Smooth muscle cell of the brain vasculature (primary cell): ENCODE results near the gene ROBO1.
"Not testable (repeated sequence)": the region's sequence is repeated elsewhere in the genome, so short reads cannot be mapped to it uniquely, and the experiment has no call there.

Experiments
- DNase-seq: peaks from one replicate; pipeline ENCODE4 v3.0.0-alpha.2; 2012; ENCODE audit warnings: low read depth, low spot score

ROBO1 gene

GRCh38 chr3:79314544-79314943 is 453.3 kb downstream of the ROBO1 start:
- no peak for DNase-seq

- no peak for DNase-seq
Observed at GRCh38 chr3:79310016-79310415, 457.8 kb downstream of the ROBO1 start.

GRCh38 chr3:79306934-79307570 is 460.7 kb downstream of the ROBO1 start:
- DNase-seq, result no peak

- DNase-seq, result not testable (repeated sequence)
Observed at GRCh38 chr3:79299949-79300635, 467.7 kb downstream of the ROBO1 start.

- peak; percentile 77 for DNase-seq
Observed at GRCh38 chr3:79297245-79297960, 470.4 kb downstream of the ROBO1 start.

- no peak for DNase-seq
Observed at GRCh38 chr3:79286882-79287281, 480.9 kb downstream of the ROBO1 start.

- DNase-seq, result no peak
Observed at GRCh38 chr3:79285871-79286270, 481.9 kb downstream of the ROBO1 start.

GRCh38 chr3:79285380-79285779 is 482.4 kb downstream of the ROBO1 start:
- no peak for DNase-seq

GRCh38 chr3:79284781-79285180 is 483.0 kb downstream of the ROBO1 start:
- DNase-seq, result no peak

- DNase-seq, result no peak
Observed at GRCh38 chr3:79278681-79279080, 489.1 kb downstream of the ROBO1 start.

GRCh38 chr3:79268422-79268821 is 499.4 kb downstream of the ROBO1 start:
- DNase-seq, result no peak

GRCh38 chr3:79264892-79265291 is 502.9 kb downstream of the ROBO1 start:
- no peak for DNase-seq

- DNase-seq, result no peak
Observed at GRCh38 chr3:79263423-79263822, 504.4 kb downstream of the ROBO1 start.

- no peak for DNase-seq
Observed at GRCh38 chr3:79258479-79258878, 509.3 kb downstream of the ROBO1 start.

GRCh38 chr3:79257791-79258190 is 510.0 kb downstream of the ROBO1 start:
- no peak for DNase-seq

GRCh38 chr3:79255702-79256101 is 512.1 kb downstream of the ROBO1 start:
- no peak for DNase-seq

- no peak for DNase-seq
Observed at GRCh38 chr3:79255292-79255691, 512.5 kb downstream of the ROBO1 start.

- DNase-seq, result no peak
Observed at GRCh38 chr3:79253704-79254103, 514.1 kb downstream of the ROBO1 start.

- DNase-seq, result no peak
Observed at GRCh38 chr3:79253271-79253670, 514.5 kb downstream of the ROBO1 start.

- DNase-seq, result no peak
Observed at GRCh38 chr3:79250746-79251145, 517.1 kb downstream of the ROBO1 start.

GRCh38 chr3:79249701-79250100 is 518.1 kb downstream of the ROBO1 start:
- no peak for DNase-seq

- DNase-seq, result peak; percentile 24
Observed at GRCh38 chr3:79247725-79248043, 520.1 kb downstream of the ROBO1 start.
